Activated B cell treated with CpG ODN at 0.5 μM for 24 hours (primary cell): ENCODE data around the gene FHIT. TPM values are rescaled to one million over a fixed set of nuclear protein-coding genes. Genes with fewer than 3 reads are reported as not detected.

Source experiments
- ATAC-seq: fragments of 200-7000 bp; cut with Tn5 transposase; one replicate; pipeline ENCODE4 v1.10.0; 2021; ENCODE audit warnings: low read depth, mild to moderate bottlenecking, moderate library complexity
- CTCF ChIA-PET: fragments of 350-600 bp; sonication (Branson Sonifier 250); formaldehyde crosslinking; loops from one replicate; lab custom pipeline; 2021; ENCODE audit warnings: antibody characterized with exemption; lab: Charles Lee
- POLR2A ChIA-PET: fragments of 350-600 bp; sonication (Branson Sonifier 250); formaldehyde crosslinking; loops from one replicate; lab custom pipeline; 2021; ENCODE audit warnings: antibody characterized with exemption; lab: Charles Lee
- DNase-seq: peaks from one replicate; pipeline ENCODE4 v3.0.0; 2022
- H3K27ac Mint-ChIP-seq: one replicate; pipeline ENCODE4 v1.8.0; 2020; ENCODE audit warnings: mixed read lengths
- H3K27me3 Mint-ChIP-seq: one replicate; pipeline ENCODE4 v1.8.0; 2021; ENCODE audit warnings: mixed read lengths
- H3K36me3 Mint-ChIP-seq: one replicate; pipeline ENCODE4 v1.8.0; 2021; ENCODE audit warnings: low read depth, mixed read lengths
- H3K4me1 Mint-ChIP-seq: one replicate; pipeline ENCODE4 v1.8.0; 2021; ENCODE audit warnings: mixed read lengths
- H3K4me3 Mint-ChIP-seq: one replicate; pipeline ENCODE4 v1.8.0; 2020; ENCODE audit warnings: mild to moderate bottlenecking, mixed read lengths
- H3K9me3 Mint-ChIP-seq: one replicate; pipeline ENCODE4 v1.8.0; 2020; ENCODE audit warnings: mixed read lengths
- CTCF ChIP-seq: fragments of 200-600 bp; IDR thresholded peaks from one replicate; pipeline ENCODE4 v1.8.0; 2022; ENCODE audit warnings: antibody characterized with exemption, mild to moderate bottlenecking
- intact Hi-C: fragments of 100-400 bp; cut with micrococcal nuclease; formaldehyde crosslinking; loops from one replicate; pipeline ENCODE4 v1.15.1; 2024
- total RNA-seq: library from RNA; stranded (reverse); gene quantifications from 2 replicates; pipeline ENCODE4 v1.2.3, GENCODE V29; 2022

FHIT gene
- total RNA-seq, 1 donor from 2014 or later, result 5.5 TPM

GRCh38 chr3:60827666-60828065 is 423.6 kb downstream of the FHIT start:
- ATAC-seq, result no peak
- no peak overlapping the region for H3K27ac Mint-ChIP-seq

GRCh38 chr3:60826511-60826910 is 424.7 kb downstream of the FHIT start:
- Mint-ChIP-seq H3K27me3 (no peaks in the 10 kb centered on the region), H3K27ac (no peak overlapping the region), H3K36me3 (no peaks in the 10 kb centered on the region), H3K4me1 (no peaks in the 10 kb centered on the region), H3K4me3 (no peak overlapping the region), H3K9me3 (peaks cover 4% of the 10 kb centered on the region)
- TF ChIP-seq CTCF, result no peak
- intact Hi-C loops, result no loop called here
- ChIA-PET POLR2A (no interaction called here), CTCF (no interaction called here)
- ATAC-seq (no peak), DNase-seq (no peak)

More at GRCh38 chr3:60827666-60828065, 423.6 kb downstream of the FHIT start:
- peaks cover 4% of the 10 kb centered on the region for H3K9me3 Mint-ChIP-seq
- H3K4me3 Mint-ChIP-seq, result no peak overlapping the region
- POLR2A ChIA-PET, result no interaction called here
- H3K4me1 Mint-ChIP-seq, result no peaks in the 10 kb centered on the region
- no peaks in the 10 kb centered on the region for H3K36me3 Mint-ChIP-seq
- DNase-seq, result no peak
- intact Hi-C loops, result no loop called here
- CTCF ChIA-PET, result no interaction called here
- H3K27me3 Mint-ChIP-seq, result no peaks in the 10 kb centered on the region
- no peak for TF ChIP-seq CTCF

- ChIA-PET POLR2A (no interaction called here), CTCF (interaction anchor here (0.6 kb wide), 1 partner anchor 580 kb away, joined by 6 read pairs; no protein-coding TSS in a partner anchor)
- Mint-ChIP-seq H3K36me3 (no peaks in the 10 kb centered on the region), H3K27ac (no peak overlapping the region), H3K9me3 (peaks cover 7% of the 10 kb centered on the region), H3K4me1 (no peaks in the 10 kb centered on the region), H3K27me3 (no peaks in the 10 kb centered on the region), H3K4me3 (no peak overlapping the region)
- intact Hi-C loops, result no loop called here
- DNase-seq (no peak), ATAC-seq (no peak)
- no peak for TF ChIP-seq CTCF
These were observed 438.8 kb downstream of the FHIT start for GRCh38 chr3:60812502-60812901.

DNA sequence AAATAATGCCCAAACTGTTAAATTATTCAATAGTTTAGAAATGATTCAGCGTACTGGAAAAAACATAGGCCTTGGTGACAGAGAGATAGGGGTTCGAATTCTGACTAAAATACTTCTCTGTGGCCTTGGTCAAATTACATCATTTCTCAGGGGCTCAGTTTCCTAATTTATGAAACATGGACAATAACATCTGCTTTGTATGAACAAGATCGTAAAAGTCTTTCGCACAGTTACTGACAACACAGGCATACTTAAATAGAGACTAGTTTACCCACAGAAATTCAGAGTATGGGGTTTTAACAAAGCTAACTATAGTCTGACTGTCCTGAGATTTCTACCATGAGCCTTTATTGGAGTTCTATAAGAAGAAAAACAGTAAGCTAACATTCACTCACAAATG is 440.4 kb downstream of the FHIT start:
- ChIA-PET POLR2A (no interaction called here), CTCF (no interaction called here)
- Mint-ChIP-seq H3K4me3 (no peak overlapping the region), H3K27me3 (no peaks in the 10 kb centered on the region), H3K36me3 (no peaks in the 10 kb centered on the region), H3K27ac (no peak overlapping the region), H3K4me1 (no peaks in the 10 kb centered on the region), H3K9me3 (peaks cover 3% of the 10 kb centered on the region)
- no peak for DNase-seq
- intact Hi-C loops, result no loop called here
- no peak for ATAC-seq
- TF ChIP-seq CTCF, result no peak

- H3K4me1 Mint-ChIP-seq, result no peaks in the 10 kb centered on the region
- intact Hi-C loops, result no loop called here
- no peaks in the 10 kb centered on the region for H3K9me3 Mint-ChIP-seq
- ATAC-seq (no peak), DNase-seq (no peak)
- TF ChIP-seq CTCF, result no peak
- H3K27ac Mint-ChIP-seq, result no peak overlapping the region
- ChIA-PET POLR2A (no interaction called here), CTCF (no interaction called here)
- no peaks in the 10 kb centered on the region for H3K27me3 Mint-ChIP-seq
- H3K4me3 Mint-ChIP-seq, result no peak overlapping the region
- H3K36me3 Mint-ChIP-seq, result no peaks in the 10 kb centered on the region
These were observed 441.2 kb downstream of the FHIT start for GRCh38 chr3:60809857-60810610.
